HepG2 (cell line): ENCODE data around the gene SUSD6. TPM values are rescaled to one million over a fixed set of nuclear protein-coding genes. Genes with fewer than 3 reads are reported as not detected.
A peak's percentile ranks its signal among the peaks of the same experiment; 100 is the strongest.

Experiments used
- ATAC-seq: fragments of 200-7000 bp; cut with Tn5 transposase; 3 replicates; pipeline ENCODE4 v1.9.1; 2020; ENCODE audit warnings: mild to moderate bottlenecking, moderate library complexity
- BruUV-seq: library from RNA; stranded (reverse); fragments of 400-500 nt; replicated peaks from 2 replicates; lab custom pipeline; 2021; lab: Mats Ljungman, UMichigan
- CTCF ChIA-PET: fragments of 300-600 bp; formaldehyde crosslinking; extraction: SDS; loops from one replicate; lab custom pipeline; 2021; ENCODE audit warnings: low total read pairs, inconsistent platforms, low intra/inter-chr PET ratio; lab: Yijun Ruan, JAX
- POLR2A ChIA-PET: fragments of 350-600 bp; sonication (Branson Sonifier 250); formaldehyde crosslinking; loops from one replicate; lab custom pipeline; 2020; ENCODE audit warnings: antibody characterized with exemption, inconsistent platforms; lab: Yijun Ruan, JAX
- DNase-seq: peaks from one replicate; pipeline ENCODE4 v3.0.0-alpha.2; 2015; ENCODE audit warnings: low spot score
- FAIRE-seq: peaks from 3 replicates; lab custom pipeline; 2011; peaks lifted over from hg19 to GRCh38; lab: Jason Lieb, UNC
- H2AFZ ChIP-seq: one replicate; pipeline ENCODE4 v1.6.1; 2011; ENCODE audit warnings: low read length, inconsistent platforms
- H3K27ac ChIP-seq: fragments of 300-600 bp; 3 replicates; pipeline ENCODE4 v1.8.0; 2011; ENCODE audit warnings: mixed run types, mild to moderate bottlenecking, mixed read lengths, low read length, inconsistent platforms; ENCODE audit not compliant: insufficient read depth; ENCODE audit errors: extremely low read length
- H3K27me3 ChIP-seq, 2 experiments: fragments of 200-600 bp in 1 of 2; 2 replicates in 1 of 2; 3 replicates in 1 of 2; pipeline versions ENCODE4 v1.6.0 to v1.8.0; 2011; ENCODE audit warnings: low read length in 2 of 2, mild to moderate bottlenecking in 2 of 2, moderate library complexity in 2 of 2, inconsistent platforms in 1 of 2; ENCODE audit not compliant: insufficient read depth in 2 of 2, control insufficient read depth in 1 of 2
- H3K36me3 ChIP-seq, 2 experiments: fragments of 200-600 bp in 1 of 2; replicated peaks in 1 of 2; 2 replicates in 1 of 2; 3 replicates in 1 of 2; pipeline versions ENCODE4 v1.5.1 to v1.8.0; 2011; ENCODE audit warnings: low read length in 2 of 2, inconsistent platforms in 1 of 2; ENCODE audit not compliant: insufficient read depth in 2 of 2, control insufficient read depth in 1 of 2
- H3K4me1 ChIP-seq: 2 replicates; pipeline ENCODE4 v1.5.1; 2012; ENCODE audit warnings: low read length, inconsistent platforms; ENCODE audit not compliant: insufficient read depth
- H3K4me2 ChIP-seq: 2 replicates; pipeline ENCODE4 v1.6.0; 2011; ENCODE audit warnings: low read depth, low read length, inconsistent platforms
- H3K4me3 ChIP-seq, 3 experiments: fragments of 200-600 bp in 1 of 3; sonication (generic), shearing (Covaris generic) in 1 of 3; replicated peaks in 1 of 3; 2 replicates each; pipeline ENCODE4 v1.5.1; 2011 to 2016; ENCODE audit warnings: low read length in 3 of 3, inconsistent platforms in 2 of 3, low read depth in 2 of 3, mild to moderate bottlenecking in 2 of 3, control low read depth in 1 of 3, mixed read lengths in 1 of 3; ENCODE audit not compliant: insufficient read depth in 1 of 3
- H3K79me2 ChIP-seq: one replicate; pipeline ENCODE4 v1.6.1; 2011; ENCODE audit warnings: low read length, inconsistent platforms; ENCODE audit not compliant: insufficient read depth
- H3K9ac ChIP-seq: 2 replicates; pipeline ENCODE4 v1.6.0; 2011; ENCODE audit warnings: mild to moderate bottlenecking, low read depth, low read length, inconsistent platforms; ENCODE audit not compliant: insufficient read depth
- H3K9me3 ChIP-seq: 2 replicates; pipeline ENCODE4 v1.5.1; 2012; ENCODE audit warnings: mild to moderate bottlenecking, low read length
- H4K20me1 ChIP-seq: 2 replicates; pipeline ENCODE4 v1.6.0; 2011; ENCODE audit warnings: inconsistent platforms, mild to moderate bottlenecking, low read length, moderate library complexity; ENCODE audit not compliant: insufficient read depth
- BCLAF1 ChIP-seq: fragments of 450-650 bp; IDR thresholded peaks from 2 replicates; pipeline ENCODE4 v1.6.1; 2017; ENCODE audit warnings: mild to moderate bottlenecking
- DNMT1 ChIP-seq: sonication (generic); formaldehyde crosslinking; IDR thresholded peaks from 2 replicates; pipeline ENCODE4 v1.5.1; 2020; ENCODE audit warnings: mild to moderate bottlenecking, missing genetic modification reagents
- HMGA1 ChIP-seq: sonication (generic); formaldehyde crosslinking; conservative IDR thresholded peaks from 2 replicates; pipeline ENCODE4 v1.4.0; 2020; ENCODE audit warnings: missing genetic modification reagents
- UBTF ChIP-seq: sonication (generic); formaldehyde crosslinking; IDR thresholded peaks from 2 replicates; pipeline ENCODE4 v1.4.0; 2020; ENCODE audit warnings: mild to moderate bottlenecking, missing genetic modification reagents
- ZNF703 ChIP-seq: sonication (generic); formaldehyde crosslinking; IDR thresholded peaks from 2 replicates; pipeline ENCODE4 v1.5.1; 2020; ENCODE audit warnings: missing genetic modification reagents, mild to moderate bottlenecking, moderate library complexity, borderline replicate concordance
- WGBS: methylation state at CpG from one replicate; pipeline ENCODE4 v1.1.6; 2017; ENCODE audit warnings: low lambda C conversion rate; 5-methylcytosine and 5-hydroxymethylcytosine counted together
- in situ Hi-C: cut with HindIII; loops from 2 replicates; pipeline ENCODE4 v1.10.0; 2017; ENCODE audit warnings: low pct_unique_long_range_greater_than_20kb; ENCODE audit not compliant: extremely low pct_ligation_motif_present
- intact Hi-C: fragments of 100-400 bp; cut with micrococcal nuclease; formaldehyde crosslinking; loops from one replicate; pipeline ENCODE4 v1.10.0; 2022; ENCODE audit not compliant: unreplicated experiment
- polyA plus RNA-seq, 8 experiments: library from polyadenylated mRNA; depleted of rRNA in 3 of 8; stranded (reverse) in 7 of 8; unstranded in 1 of 8; fragments of >200 nt; fragmentation: Illumina TruSeq in 4 of 8; extraction: Trizol in 4 of 8; gene quantifications; 2 replicates each; pipeline versions ENCODE4 v1.2.1 to v1.2.3, GENCODE V29; 2011 to 2016; ENCODE audit warnings: low read depth in 4 of 8, missing spikeins in 1 of 8, mixed read lengths in 1 of 8; ENCODE audit not compliant: insufficient read depth in 1 of 8
- total RNA-seq, 5 experiments: library from RNA; depleted of rRNA; stranded (reverse); fragments of >200 nt; fragmentation: Illumina TruSeq; extraction: Trizol; gene quantifications; 2 replicates each; pipeline ENCODE4 v1.2.3, GENCODE V29; 2016; ENCODE audit warnings: low read depth in 1 of 5

The SUSD6 gene
- total and polyA plus RNA-seq, 2 of the 13 experiments (the other 11 are each of a cell fraction or from before 2014, with no cell fraction given), result 7.2 to 7.4 TPM

GRCh38 chr14:69573205-69573830 lies 38.1 kb upstream of the SUSD6 start (continued):
- TF ChIP-seq UBTF, result peak; percentile 31; the same call in 1 of the 2 replicates

GRCh38 chr14:69573831-69574262 lies 37.5 kb upstream of the SUSD6 start:
- ATAC-seq (peak; percentile 45), FAIRE-seq (no peak), DNase-seq (no peak)
- Histone ChIP-seq H3K4me2 (peak overlapping the region; percentile 82), H4K20me1 (no peaks in the 10 kb centered on the region), H3K79me2 (no peaks in the 10 kb centered on the region), H3K27me3 (peaks cover 0 to 60% of the 10 kb centered on the region in 2 experiments), H3K9ac (no peak overlapping the region), H3K27ac (no peak overlapping the region), H3K9me3 (no peaks in the 10 kb centered on the region), H3K4me3 (peak overlapping the region in 1 of 3 experiments; percentile 61; a peak in 2 of 6 replicates), H3K4me1 (peaks cover 31% of the 10 kb centered on the region), H2AFZ (no peak overlapping the region), H3K36me3 (no peaks in the 10 kb centered on the region)
- TF ChIP-seq HMGA1 (CRISPR knock-in tag), result no peak
- TF ChIP-seq BCLAF1, result no peak
- TF ChIP-seq ZNF703 (CRISPR knock-in tag), result no peak
- no peak for TF ChIP-seq DNMT1 (CRISPR knock-in tag)
- no TSS peak for BruUV-seq
- ChIA-PET POLR2A (no interaction called here), CTCF (interaction anchor here (0.7 to 1.8 kb wide), 2 partner anchors 38 to 70 kb away, joined by 3 to 16 read pairs; no protein-coding TSS in a partner anchor)
- 2% methylated on average over 7 of the region's 15 CpGs for WGBS
- in situ Hi-C loops, result loop anchor here (5.0 kb wide), 1 partner anchor 37 kb away; no protein-coding TSS in a partner anchor
- intact Hi-C loops, result loop anchor here (1.0 to 2.0 kb wide), 3 partner anchors 25 to 331 kb away; no protein-coding TSS in a partner anchor
